T follicular helper cell (primary cell): ENCODE results near the gene SORCS2.

Source experiments
- DNase-seq: peaks from one replicate; pipeline ENCODE4 v3.0.0-alpha.2; 2020; ENCODE audit warnings: low read depth

SORCS2 gene

DNA sequence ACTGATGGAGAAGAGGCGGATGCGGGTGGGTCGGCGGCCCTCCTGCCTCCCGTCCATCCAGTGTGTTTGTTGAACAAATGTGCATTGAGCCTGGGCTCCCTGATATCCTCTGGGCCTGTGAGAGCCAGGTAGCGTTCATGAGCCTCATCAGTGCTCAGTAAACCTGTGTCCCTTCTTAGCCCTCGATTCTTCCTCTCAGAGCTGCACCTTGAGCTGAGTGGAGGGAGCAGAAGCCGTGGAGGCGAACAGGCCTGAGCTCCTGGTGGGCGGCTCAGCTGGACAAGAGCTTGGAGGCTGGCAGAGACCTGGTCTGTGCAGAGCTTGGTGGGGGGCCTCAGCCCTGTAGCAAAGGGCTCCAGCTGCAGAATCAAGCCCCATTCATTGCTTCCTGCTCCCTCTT lies 112.1 kb downstream of the SORCS2 start:
- DNase-seq: no peak

- no peak for DNase-seq
These were observed 114.0 kb downstream of the SORCS2 start for GRCh38 chr4:7306021-7306965.

- DNase-seq: no peak
These were observed 114.6 kb downstream of the SORCS2 start for GRCh38 chr4:7306986-7307385.

GRCh38 chr4:7307394-7308099 lies 115.2 kb downstream of the SORCS2 start:
- DNase-seq: no peak

DNA sequence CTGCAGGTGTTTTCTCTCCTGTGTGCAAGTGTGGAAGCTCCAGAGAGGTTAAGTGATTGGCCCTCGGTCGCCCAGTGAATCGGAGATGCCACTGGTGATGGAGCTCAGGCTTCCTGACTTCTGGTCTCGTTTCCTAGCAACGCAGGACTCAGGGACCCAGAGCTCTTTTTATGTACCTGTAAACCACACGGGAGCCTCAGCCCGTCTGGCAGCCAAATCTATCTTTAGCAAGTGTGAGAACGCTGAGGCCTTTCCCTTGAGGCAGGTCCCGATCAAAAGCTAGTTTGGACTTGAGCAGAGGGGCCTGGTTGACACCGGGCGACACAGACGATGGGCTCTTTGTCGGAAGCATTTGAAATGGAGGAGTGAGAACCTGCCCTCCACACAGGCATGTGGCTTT lies 116.8 kb downstream of the SORCS2 start:
- no peak for DNase-seq

- DNase-seq: no peak
These were observed 117.5 kb downstream of the SORCS2 start for GRCh38 chr4:7309636-7310390.

- no peak for DNase-seq
These were observed 118.1 kb downstream of the SORCS2 start for GRCh38 chr4:7310451-7310850.

DNA sequence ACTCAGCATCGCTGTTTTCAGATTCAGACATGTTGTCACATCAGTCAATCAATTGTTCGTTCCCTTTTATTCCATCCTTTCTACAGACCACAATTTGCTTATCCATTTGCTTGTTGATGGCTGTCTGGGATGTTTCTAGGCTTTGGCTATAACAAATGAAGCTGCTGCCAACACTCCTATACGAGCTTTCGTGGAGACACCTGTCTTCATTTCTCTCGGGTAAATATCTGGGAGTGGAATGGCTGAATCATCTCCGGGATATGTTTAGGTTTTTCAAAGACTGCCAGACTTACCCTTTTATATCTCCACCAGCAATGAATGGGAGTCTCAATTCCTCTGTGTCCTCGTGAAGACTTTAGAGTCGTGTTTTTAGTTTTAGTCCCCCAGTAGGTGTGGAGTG lies 118.9 kb downstream of the SORCS2 start:
- DNase-seq: no peak

DNA sequence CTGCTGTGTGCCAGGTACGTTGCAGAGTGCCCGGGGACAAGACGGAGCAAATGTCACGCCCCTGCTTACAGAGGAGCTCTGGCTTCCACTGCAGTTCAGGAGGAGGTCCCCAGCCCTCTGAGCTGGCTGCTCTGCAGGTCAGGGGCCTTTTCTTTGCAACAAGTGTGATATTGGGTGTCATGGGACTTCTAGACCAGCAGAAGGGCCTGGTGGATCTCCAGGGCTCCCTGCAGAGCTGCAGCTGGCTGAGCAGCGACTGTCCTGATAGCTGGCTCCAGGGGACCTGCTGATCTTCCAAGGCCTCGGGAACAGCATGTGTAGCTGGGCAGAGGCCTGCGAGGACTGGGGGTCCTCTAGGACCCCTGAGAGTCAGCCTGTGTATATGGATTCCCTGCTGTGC lies 120.4 kb downstream of the SORCS2 start:
- no peak for DNase-seq

DNA sequence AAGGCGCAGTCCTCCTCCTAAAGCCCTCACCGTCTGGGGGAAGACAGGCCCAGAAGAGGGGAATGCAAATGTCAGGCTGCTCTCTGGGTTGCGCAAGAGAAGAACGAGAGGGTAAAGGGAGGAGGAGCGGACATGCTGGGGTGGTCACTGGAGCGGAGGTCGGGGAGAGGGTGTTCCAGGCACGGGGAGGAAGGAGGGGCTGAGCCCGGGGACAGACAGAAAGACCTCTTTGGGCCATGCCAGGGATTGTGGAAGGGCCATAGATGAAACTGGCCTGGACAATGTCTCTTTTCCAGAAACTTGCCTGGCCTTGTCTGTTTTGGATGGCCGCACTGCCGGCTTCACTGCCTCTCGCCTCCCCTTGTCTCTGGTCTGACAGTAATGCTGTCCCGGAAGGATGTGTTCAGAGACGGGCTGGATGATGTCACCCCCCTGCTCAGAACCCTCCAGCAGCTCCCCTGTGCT lies 121.0 kb downstream of the SORCS2 start:
- no peak for DNase-seq

- no peak for DNase-seq
These were observed 121.7 kb downstream of the SORCS2 start for GRCh38 chr4:7313991-7314390.

DNA sequence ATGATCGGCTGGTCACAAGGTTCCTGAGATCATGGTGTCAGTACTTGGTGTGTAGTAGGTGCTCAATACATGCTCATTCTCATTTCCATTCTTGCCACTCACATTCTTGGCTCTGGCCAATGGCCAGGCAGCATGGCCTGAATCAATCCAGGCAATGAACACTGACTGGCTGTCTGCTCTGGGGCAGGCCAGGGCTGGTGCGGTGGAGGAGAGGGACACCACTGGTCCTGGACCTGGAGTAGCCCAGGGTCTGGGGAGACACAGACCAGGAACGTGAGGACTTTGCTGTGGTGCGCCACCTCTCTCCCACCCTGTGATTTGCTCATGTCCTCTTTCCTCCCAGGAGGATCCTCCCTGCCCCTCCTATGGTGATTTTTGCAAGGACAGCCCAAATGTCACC lies 122.9 kb downstream of the SORCS2 start:
- DNase-seq: no peak

DNA sequence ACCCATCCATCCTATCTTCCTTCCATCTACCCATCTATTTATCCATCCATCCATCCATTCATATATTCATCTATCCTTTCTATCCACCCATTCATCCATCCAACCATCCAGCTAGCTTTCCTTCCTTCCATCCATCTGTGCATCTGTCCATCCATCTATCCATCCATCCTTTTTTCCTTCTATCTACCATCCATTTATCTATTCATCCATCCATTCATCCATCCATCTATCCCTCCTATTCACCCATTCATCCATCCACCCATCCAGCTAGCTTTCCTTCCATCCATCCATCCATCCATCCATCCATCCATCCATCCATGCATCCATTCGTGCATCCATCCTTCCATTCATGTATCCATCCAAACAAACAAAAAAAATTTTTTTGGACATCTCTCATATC lies 123.6 kb downstream of the SORCS2 start:
- no peak for DNase-seq

DNA sequence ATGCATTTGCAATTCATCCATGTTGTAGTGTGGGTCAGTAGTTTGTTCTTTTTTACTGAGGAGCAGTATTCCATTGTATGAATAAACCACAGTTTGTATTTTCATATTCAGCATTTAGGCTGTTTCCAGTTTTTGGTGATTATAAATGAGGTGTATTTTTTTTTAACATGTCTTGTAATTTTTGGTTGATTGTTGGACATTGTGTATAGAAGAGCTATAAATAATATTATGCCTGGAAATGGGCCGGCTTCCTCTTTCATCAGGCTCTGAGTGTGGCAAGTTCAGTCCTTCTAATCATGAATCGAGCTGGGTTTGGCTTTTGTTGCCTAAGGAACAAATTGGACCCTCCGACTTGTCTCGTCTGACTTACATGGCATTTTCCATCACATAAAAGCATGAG lies 126.7 kb downstream of the SORCS2 start:
- DNase-seq: no peak

GRCh38 chr4:7320206-7320797 lies 128.0 kb downstream of the SORCS2 start:
- DNase-seq: no peak

- DNase-seq: no peak
These were observed 130.0 kb downstream of the SORCS2 start for GRCh38 chr4:7322166-7322991.

- DNase-seq: no peak
These were observed 131.1 kb downstream of the SORCS2 start for GRCh38 chr4:7323461-7323871.

- no peak for DNase-seq
These were observed 131.7 kb downstream of the SORCS2 start for GRCh38 chr4:7323872-7324650.

DNA sequence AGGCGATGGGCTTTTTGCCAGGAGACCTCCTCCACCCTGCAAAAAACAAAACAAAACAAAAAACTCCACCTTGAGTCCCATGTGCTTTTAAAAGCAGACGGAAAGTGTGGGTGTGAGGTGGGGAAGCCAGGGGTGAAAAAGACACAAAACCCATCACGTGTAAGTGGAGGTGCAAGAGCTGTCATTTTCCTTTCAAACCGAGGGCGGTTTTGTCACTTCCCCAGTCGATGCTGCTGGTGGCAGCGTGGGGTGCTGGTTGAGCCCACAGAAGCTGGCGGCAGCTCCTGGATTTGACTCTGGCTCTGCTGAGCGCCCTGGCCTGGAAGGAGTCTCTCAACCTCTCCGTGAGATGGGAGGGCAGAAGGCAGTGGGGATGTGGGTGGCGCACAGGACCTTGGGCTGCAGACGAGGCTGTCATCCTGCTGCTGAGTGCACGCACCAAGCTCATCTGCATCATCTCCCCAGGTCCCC lies 132.3 kb downstream of the SORCS2 start:
- no peak for DNase-seq

DNA sequence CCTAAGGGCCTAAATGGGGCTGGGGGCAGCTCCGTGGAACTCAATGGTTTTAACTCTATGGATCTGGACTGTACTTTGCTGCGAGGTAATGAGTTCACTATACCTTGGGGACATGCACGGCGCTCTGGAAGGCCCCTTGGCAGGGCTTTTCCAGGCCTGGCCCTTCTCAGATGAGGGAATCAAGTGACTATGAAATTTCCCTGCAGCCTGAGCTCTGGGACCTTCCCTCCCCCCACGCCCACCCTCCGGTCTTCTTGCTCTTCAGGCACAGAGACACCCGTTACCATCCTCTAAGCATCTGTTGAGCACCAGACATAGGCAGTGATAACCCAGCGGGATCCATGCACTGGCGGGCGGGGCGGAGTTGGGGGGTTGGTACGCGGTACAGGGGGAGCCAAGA lies 133.2 kb downstream of the SORCS2 start:
- no peak for DNase-seq
